NOMO-1 treated with dmso at 0.1 percent for 144 hours (cell line): ENCODE data around the gene FMN1.
"Not testable (repeated sequence)": the region's sequence is repeated elsewhere in the genome, so short reads cannot be mapped to it uniquely, and the experiment has no call there.

Experiments used
- DNase-seq: peaks from one replicate; lab custom pipeline; 2025; ENCODE audit not compliant: unreplicated experiment; lab: John Stamatoyannopoulos, UW

Gene FMN1

DNA sequence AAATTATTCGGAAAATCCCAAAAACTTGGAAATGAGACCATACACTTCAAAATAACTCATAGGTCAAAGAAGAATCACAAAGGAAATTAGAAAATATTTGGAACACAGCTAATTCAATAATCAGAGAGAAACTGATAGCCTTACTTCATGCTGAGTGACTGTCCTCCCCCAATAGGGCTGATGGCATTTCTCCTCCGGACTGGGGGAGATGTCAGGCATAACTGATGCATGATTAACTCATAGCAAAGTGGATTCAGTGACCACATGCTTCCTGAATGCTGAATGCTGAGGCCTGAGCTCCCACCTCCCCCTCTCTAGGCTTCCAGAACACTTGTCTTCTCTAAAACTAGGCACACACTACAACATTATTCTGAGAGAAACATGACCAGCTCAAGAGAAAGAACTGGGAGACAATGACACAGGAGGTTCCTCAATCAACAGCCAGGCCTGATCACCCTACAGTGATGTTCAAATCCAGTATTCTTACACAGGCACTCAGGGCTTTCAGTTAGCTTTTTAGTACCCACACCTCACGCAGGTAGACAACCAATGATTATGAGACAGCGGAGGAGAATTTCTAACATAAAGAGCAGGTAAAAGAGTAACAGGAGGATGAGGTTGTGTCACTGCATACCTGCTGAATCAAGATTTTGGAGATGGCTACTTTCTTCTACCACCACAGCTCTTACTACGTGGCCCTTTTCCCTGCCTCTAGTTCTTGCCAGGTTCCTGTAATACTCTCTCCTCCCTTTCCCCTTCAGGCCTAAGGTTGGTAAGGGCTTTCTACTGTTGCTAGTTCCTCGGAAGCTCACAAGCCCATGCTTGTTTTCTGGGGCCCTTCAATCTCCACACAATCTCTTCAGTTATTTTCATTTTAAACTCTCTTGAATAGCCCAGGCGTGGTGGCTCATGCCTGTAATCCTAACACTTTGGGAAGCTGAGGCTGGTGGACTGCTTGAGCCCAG lies 96.1 kb downstream of the FMN1 start:
- DNase-seq = no peak

DNA sequence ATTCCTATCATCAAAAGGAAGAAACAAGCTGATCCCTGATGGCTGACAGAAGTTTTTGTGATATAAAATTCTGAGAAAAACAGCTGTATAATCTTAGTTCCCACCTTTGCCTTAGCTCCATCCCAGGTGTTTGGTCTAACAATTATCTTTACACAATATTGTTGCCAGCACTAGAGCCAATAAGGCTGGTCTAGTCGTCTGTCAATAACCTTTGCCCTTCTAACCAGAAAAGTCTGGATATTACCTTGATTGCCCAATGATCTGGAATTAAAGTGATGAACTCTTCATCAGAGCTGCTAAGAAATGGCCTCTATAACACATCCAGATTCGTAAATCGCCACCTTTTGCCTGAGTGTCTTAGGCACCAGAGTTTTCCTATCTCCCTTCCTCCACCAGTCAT lies 98.4 kb downstream of the FMN1 start:
- DNase-seq = no peak

DNA sequence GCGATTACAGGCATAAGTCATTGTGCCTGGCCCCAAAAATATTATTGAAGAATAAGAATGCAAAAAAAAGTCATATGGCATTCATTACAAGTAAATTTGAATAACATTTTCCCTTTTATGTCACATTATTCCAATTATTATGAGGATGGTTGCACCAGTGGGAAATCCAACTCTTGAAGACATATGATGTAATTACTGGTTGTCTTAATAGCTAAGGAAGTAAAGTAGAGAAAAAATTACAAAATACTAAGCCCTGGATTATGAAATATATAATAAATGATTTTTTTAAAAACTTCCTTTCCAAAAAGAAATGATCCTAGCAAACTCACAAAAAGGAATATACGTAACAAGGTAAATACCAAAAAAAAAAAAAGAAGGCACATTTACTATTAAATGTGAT lies 98.9 kb downstream of the FMN1 start:
- DNase-seq = no peak

DNA sequence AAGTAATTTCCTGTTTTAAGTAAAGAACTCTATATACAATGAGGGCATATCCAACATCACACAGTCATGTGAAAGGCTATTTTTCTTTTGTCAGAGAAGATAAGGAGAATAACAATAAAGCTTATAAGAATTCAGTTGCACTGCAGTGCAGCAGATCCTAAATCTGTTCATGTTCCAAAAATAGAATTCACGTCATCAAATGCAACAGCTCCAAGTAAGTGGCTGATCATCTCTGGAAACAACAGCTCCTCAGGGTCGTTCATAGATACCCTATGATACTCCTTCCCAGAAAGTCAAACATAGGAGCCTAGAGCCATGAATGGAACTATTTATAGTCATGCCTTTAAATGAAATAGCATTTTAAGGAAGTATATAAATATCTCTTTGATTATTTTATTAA lies 100.2 kb downstream of the FMN1 start:
- DNase-seq = no peak

DNA sequence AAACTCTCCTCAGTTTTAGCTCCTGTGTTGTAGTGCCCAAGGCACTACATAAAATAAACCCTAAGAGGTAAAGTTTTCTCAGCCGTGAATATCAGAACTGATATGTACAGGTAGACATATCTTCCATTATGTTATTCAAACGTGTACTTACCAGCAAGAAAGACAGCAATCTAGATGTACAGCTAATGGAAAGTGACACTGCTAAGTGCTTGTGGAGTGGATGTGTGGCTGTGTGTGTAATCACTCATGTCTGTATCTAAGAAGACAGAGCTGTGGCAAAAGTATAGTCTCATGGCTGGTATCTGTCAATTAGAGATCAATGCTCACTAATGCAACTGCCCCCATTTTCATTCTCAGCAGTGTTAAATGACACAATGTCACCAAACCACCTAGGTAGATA lies 101.3 kb downstream of the FMN1 start:
- no peak for DNase-seq

DNA sequence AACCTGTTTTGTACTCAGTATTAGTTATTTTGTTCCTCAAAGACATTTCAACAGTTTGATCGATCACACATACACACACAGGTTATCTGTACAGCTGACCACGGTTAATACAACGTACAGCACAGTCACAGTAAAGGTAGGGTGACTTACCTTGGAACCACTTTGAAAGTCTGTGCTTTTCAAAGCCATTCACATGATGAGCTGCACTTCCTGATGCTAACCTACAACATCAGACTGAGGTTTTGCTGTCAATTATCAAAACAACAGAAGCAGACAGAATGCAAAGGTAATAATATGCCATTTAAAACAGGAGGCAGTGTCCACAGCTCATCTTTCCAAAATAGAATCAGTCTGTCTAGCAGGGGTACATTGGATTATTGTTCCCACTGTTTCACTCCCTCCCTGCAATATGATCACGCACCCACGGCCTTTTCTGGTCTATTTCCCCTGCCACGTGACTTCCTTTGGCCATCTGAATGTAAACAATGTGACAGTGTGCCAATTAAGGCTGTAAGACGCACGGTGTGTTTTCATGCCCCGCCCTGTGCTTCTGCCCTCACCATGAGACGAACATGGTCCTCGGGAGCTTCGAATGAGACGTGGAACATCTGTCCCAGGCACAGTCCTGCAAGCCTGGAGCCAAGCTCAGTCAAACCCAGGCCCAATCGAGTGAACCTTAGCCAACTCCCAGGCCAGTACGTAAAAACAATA lies 102.4 kb downstream of the FMN1 start:
- DNase-seq = no peak

DNA sequence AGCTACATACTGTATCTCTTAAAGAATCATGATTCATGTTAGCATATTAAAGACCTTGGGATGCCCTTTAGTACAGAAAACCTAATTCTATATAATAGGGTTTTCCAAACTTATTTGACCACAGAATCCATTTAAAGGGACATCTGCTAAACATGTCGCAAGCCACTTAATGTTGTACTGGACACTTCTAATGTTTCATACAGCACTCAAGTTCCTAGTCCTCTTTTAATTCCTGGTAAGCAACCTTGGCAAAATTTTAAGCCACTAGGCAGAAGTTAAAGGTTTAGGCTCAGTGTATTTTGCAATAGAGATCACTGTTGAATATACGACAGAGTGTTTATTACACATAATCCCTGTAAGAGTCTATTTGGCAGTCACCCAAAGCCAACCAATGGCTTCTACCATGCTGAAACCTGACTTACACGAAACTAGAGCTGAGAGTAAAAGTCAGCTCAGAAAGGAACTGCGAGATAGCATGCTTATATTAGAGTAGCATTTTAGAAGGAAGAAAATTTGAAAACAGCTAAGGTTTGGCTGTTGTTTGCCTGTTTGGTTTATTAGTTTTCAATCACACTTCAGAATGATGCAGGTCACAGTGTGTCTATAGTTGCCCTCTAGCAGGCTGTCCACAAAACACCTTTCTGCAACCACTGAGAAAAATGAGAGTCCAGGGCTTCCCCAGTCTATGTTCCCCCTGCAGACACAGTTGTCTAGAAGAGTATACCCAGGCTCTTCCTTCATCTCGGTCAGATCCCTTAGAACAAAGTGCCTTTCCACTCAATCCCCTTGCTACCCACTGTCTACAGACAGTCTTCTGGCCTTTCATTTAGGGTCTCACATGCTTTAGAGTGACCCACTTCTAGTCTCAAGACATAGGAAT lies 104.4 kb downstream of the FMN1 start:
- DNase-seq = no peak

DNA sequence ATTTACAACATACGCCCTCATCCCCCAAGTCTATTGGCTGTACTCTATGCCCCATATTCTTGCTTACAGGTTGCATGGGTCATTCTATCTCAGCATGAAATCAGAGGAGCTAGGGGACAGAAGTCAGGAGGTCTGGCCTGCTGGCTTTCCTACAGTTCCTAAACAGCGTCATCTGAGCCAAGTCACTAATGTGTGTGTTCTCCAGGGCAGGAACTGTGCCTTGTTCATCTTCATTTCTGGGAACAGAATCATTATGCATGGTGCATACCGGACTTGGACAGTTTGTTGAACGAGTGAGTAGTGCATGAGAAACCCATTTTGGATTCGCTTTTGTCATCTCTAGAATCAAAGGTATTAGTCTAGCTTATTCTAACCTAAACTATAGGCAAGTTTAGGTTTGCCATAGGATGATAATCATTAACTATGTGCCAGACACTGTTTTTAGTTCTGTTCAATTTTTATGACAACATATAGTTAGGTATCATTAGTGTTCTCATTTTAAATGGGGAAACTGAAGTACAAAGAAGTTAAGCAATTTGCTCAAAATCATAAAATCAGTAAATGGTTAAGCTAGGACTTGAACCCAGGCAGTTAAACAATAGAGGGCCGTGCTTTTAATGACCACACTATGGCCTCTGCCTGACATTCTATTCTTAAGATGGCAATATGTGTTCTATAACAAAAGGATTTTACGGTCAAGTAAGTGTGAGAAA lies 105.2 kb downstream of the FMN1 start:
- DNase-seq = no peak

DNA sequence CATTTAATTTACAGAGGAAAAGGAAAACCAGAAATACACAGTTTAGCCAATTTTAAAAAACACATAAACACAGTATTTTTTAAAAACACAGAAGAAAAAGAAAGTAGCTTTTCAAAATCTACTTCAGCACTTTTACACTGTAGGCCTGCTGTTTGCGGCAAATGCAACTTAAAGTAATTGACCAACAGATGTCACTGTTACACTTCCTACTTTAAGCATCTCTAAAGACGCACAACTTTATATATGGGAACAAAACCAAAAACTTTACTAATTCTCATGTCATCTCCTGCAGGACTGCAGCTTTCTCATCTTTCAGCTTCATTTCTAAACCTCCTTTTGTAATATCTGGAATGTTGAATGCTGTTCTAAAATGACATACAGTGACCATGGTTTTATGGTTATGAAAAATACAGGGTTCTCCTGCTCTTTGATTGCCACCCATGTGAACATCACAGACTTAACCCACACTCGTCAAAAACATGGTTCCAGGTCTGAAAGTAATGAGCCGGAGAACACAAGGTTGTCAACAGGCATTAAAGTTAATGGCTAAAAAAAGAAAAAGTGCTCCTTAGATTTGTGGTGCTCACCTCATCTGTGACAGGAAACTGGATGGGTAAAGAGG lies 107.9 kb downstream of the FMN1 start:
- no peak for DNase-seq

DNA sequence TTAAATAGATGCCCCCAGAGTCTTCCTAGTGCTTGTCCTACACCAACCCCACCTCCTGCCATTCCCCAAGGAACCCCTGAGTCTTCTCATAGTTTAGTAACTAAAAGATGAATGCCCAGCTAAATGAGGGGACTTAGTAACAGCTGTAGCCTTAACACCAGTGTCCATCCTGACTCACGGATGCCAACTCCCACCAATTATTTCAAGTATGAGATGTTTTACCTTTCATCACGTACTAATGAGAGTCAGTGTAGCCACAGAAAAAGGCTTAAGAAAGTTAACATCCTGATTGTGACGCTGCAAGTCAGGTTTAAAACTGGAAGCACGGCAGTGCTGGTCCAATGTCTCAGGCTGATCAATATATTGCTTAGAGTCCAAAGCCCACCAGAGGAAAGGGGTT lies 109.9 kb downstream of the FMN1 start:
- DNase-seq = no peak

DNA sequence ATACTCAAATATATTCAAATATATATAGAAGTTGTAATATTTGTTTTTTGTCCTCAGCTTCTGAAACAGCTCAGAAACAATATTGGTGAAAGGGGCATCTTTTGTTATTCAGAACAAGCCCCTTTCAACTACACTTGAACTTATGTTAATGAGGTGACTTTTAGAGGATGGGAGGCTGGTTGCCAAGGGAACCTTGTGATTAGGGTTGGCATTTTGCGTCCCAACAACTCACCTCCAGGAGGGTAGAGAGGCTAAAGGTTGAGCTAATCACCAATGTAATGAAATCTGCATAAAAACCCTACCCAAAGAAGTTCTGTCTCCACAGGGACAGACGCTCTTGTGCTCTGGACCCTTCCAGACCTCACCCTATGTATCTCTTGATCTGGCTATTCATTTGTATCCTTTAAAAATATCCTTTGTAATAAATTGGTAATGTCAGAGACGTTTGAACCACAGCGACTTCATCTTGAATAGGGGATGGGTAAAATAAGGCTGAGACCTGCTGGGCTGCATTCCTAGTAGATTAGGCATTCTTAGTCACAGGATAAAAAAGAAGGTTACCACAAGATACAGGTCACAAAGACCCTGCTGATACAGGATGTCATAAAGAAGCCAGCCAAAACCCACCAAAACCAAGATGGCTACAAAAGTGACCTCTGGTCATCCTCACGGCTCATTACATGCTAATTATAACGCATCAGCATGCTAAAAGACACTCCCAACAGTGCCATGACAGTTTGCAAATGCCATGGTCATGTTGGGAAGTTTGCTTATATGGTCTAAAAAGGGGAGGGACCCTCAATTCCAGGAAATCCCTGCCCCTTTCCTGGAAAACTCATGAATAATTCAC lies 111.1 kb downstream of the FMN1 start:
- no peak for DNase-seq

DNA sequence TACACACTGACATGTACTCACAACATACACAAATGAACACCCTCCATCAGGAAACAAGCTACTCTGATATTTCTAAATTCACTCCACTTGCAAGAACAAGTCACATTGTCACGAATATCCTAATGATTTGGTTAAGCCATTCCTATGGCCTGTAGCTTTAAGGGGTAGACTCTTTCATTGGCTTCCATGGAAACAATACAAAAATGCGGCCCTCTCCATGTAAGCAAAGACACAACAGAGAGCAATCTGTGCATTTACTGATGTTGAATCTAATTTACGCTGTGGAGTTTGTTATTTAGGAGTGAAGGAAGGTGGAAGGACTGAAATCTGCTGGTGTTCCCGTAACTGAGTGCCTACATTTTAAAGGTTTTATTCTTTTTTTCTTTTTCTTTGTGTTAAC lies 114.5 kb downstream of the FMN1 start:
- no peak for DNase-seq

DNA sequence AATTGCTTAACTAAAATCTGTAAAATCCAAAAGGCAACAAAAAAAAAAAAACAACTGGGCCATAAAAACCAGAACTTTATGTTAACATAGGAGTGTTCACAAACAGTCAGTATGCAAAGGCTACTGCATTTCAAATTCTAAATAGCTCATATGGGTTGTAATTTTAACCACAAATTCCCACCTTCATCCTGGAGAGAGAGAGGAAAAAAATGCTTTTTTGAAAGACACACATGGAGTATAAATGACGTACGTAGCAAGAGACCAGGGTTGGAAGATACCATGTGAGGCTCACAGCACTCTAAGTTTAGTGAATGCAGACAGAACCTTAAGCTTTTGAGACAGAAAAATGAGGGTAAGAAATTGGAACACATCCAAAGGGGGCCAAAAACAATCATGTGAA lies 115.9 kb downstream of the FMN1 start:
- no peak for DNase-seq

DNA sequence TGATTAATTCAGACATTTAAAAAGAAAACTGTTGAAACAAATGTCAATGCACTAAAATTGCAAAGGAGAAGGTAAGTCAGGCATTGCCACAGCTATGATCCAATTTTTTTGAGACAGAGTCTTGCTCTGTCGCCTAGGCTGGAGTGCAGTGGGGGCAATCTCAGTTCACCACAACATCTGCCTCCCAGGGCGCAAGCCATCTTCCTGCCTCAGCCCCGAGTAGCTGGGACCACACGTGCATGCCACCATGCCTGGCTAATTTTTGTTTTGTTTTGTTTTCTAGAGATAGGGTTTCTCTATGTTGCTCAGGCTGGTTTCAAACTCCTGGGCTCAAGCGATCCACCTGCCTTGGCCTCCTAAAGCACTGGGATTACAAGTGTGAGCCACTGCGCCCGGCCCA lies 117.6 kb downstream of the FMN1 start:
- DNase-seq = no peak

DNA sequence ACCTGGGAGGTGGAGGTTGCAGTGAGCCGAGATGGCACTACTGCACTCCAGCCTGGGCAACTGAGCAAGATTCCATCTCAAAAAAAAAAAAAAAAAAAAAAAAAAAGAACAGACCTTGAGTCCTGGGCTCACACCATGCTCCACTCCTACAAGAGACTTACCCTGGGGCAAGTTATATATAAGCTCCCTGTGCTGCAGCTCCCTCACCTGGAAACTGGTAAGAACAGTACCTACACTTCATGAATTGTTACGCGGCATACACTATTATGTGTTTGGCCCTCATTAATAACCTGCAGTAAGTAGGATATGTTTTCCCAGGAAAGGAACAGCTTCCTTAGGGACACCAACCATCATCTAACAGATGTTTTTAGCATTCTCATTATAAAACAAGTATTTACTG lies 119.6 kb downstream of the FMN1 start:
- DNase-seq = no peak

DNA sequence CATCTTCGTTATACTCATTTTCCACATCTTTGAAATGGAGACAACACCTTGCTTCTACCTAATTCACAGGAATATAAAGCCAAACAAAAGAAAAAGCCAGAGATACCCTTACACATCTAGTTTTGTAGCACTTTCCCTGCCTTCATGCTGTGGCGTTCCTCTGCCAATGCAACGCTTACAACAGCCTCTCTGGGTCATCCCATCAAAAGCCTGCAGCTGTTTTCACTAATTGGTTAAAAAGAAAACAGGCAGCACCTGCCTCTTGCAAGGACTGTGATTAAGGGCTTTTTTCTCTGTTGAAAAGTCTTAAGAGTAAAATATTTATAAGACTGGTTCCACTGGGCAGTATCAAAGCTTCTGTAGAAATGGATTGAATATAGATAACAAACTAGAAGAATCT lies 120.3 kb downstream of the FMN1 start:
- DNase-seq = no peak

DNA sequence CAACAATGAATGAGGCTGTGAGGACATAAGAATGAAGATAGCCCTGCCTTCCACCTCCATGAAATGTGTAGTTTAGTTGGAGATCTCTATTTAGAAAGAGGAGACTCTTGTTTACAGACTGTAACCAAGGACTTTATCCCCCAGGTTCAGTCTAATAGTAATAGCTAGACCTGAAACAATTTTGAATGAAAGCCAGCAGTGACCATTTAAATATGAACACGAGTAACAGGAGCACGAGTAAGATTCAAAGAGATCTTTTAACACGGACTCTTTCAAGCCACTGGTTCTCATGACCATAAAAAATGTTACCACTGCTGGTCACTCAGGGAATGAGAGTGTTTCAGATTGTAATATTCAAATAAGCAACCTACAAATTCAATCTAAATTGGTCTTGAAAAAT lies 123.1 kb downstream of the FMN1 start:
- no peak for DNase-seq

DNA sequence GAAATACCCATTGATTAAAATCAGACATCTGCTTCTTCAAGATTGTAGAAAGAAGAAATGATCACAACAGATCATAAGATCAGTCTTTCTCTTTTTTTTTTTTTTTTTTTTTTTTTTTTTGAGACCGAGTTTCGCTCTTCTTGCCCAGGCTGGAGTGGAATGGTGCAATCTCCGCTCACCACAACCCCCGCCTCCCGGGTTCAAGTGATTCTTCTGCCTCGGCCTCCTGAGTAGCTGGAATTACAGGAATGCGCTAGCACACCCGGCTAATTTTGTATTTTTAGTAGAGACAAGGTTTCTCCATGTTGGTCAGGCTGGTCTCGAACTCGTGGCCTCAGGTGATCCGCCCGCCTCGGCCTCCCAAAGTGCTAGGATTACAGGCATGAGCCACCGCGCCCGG lies 124.6 kb downstream of the FMN1 start:
- not testable (repeated sequence) for DNase-seq

DNA sequence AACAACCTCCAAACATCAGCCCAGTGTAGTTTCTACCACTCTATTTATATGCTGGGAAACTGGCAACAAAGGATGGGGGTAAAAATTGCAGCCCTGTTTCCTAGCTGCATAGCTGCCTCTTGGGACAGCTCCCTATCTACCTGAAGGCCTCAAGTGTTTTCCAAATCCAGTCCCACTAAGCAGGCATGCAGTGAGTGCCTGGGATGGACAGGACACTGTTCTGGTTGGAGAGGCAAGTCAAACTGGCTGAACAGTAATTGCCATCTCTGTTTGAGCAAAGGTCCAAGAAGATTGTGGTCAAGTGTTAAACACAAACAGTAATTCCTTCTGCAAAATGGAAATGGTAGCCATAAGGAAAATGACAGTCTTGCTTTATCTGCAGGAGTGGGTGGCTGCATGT lies 125.4 kb downstream of the FMN1 start:
- DNase-seq = no peak
